ENCODE data around the gene MRC2.

GRCh38 chr17:62611728-62612127 is 15.7 kb upstream of the MRC2 start:
- TF ChIP-seq EZH2 (IDR thresholded peaks at IDR 0.05; ENCODE audit: insufficient read depth, low read length) = no peak
- TF ChIP-seq CTCF (IDR thresholded peaks at IDR 0.05; ENCODE audit: insufficient read depth, low read depth, low read length) = no peak
